PFSK-1 (cell line): ENCODE results near the gene RALY.

ENCODE experiments used
- FOXP2 ChIP-seq: optimal IDR thresholded peaks from 2 replicates; pipeline ENCODE3; 2011; ENCODE audit warnings: borderline replicate concordance, control low read depth, inconsistent platforms; ENCODE audit not compliant: insufficient read depth; ENCODE audit errors: extremely low read length, extremely low read depth
- POLR2AphosphoS5 ChIP-seq: IDR thresholded peaks from 2 replicates; pipeline ENCODE4 v1.6.1; 2012; ENCODE audit warnings: low read depth, mild to moderate bottlenecking, control low read depth, low read length, moderate library complexity
- REST ChIP-seq, 2 experiments: IDR thresholded peaks; 2 replicates each; pipeline versions ENCODE4 v1.6.1 to v1.8.0; 2011 to 2012; ENCODE audit warnings: low read depth in 2 of 2, low read length in 2 of 2, control low read depth in 1 of 2, inconsistent platforms in 1 of 2, mild to moderate bottlenecking in 1 of 2, moderate library complexity in 1 of 2; ENCODE audit not compliant: insufficient read depth in 1 of 2
- SIN3A ChIP-seq: IDR thresholded peaks from 2 replicates; pipeline ENCODE4 v1.6.1; 2012; ENCODE audit warnings: mild to moderate bottlenecking, low read length, moderate library complexity, borderline replicate concordance; ENCODE audit not compliant: insufficient read depth
- TAF1 ChIP-seq: IDR thresholded peaks from 2 replicates; pipeline ENCODE4 v1.6.1; 2012; ENCODE audit warnings: low read length, control low read depth, borderline replicate concordance; ENCODE audit not compliant: insufficient read depth

The RALY gene

GRCh38 chr20:33979094-33979493, 14.6 kb upstream of the RALY start:
- TF ChIP-seq REST (IDR thresholded peaks at IDR 0.05; ENCODE audit: insufficient read depth in 1 of 2, low read depth in 2 of 2, low read length in 2 of 2) (no peak), SIN3A (no peak), TAF1 (no peak)

GRCh38 chr20:33981347-33981746, 12.4 kb upstream of the RALY start:
- TF ChIP-seq REST (IDR thresholded peaks at IDR 0.05; ENCODE audit: insufficient read depth in 1 of 2, low read depth in 2 of 2, low read length in 2 of 2) (no peak), SIN3A (no peak), FOXP2 (no peak), TAF1 (no peak), POLR2AphosphoS5 (no peak)

GRCh38 chr20:33981964-33982363, 11.7 kb upstream of the RALY start:
- TF ChIP-seq REST (IDR thresholded peaks at IDR 0.05; ENCODE audit: insufficient read depth in 1 of 2, low read depth in 2 of 2, low read length in 2 of 2), result peak; percentile 60 to 87
- no peak for TF ChIP-seq SIN3A

- TF ChIP-seq TAF1 (no peak), SIN3A (no peak), FOXP2 (no peak), POLR2AphosphoS5 (no peak)
Observed at GRCh38 chr20:33983371-33983770, 10.3 kb upstream of the RALY start.

- TF ChIP-seq FOXP2 (no peak), SIN3A (no peak), REST (IDR thresholded peaks at IDR 0.05; ENCODE audit: insufficient read depth in 1 of 2, low read depth in 2 of 2, low read length in 2 of 2) (no peak), POLR2AphosphoS5 (no peak), TAF1 (no peak)
Observed at GRCh38 chr20:33984182-33984719, 9.5 kb upstream of the RALY start.

- TF ChIP-seq SIN3A (no peak), TAF1 (no peak), REST (IDR thresholded peaks at IDR 0.05; ENCODE audit: insufficient read depth in 1 of 2, low read depth in 2 of 2, low read length in 2 of 2) (no peak), POLR2AphosphoS5 (no peak), FOXP2 (no peak)
Observed at GRCh38 chr20:33985280-33985679, 8.4 kb upstream of the RALY start.
